ENCODE data around the gene KIFBP.

DNA sequence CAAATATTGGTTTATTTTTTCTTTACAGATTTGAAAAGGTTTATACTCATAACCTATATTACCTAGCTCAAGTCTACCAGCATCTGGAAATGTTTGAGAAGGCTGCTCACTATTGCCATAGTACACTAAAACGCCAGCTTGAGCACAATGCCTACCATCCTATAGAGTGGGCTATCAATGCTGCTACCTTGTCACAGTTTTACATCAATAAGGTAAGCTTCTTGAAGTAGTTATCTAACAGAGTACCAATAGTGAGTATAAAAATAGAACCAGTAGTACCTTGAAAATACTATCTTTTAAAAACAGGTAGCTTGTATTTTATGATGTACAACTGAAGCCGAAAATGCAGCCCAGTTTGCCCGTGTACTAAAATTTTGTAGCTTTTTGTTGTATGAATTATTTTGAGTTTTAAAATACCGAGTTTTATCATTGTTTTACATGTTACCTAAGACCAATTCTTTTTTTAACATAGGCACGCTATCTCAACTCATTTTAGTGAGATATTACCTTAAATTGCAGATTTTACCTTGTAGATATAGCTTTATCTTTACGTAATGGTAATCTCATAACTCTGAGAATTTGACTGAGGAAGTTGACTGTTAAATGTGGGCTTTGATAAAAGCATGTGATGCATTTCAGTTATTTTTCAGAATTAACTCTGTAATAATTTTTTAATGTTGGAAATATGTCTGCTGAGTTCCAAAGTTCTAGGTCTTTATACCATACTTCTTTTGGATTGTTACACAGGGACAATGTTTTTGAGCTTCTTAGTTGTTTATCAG lies 17.3 kb downstream of the KIFBP start:
- no peak for TF ChIP-seq EZH2 (IDR thresholded peaks at IDR 0.05; ENCODE audit: low read length, missing control alignments)
- no peak for TF ChIP-seq CTCF (conservative IDR thresholded peaks at IDR 0.05 in 1 of 2, IDR thresholded peaks at IDR 0.05 in 1 of 2; ENCODE audit: low read depth in 1 of 2, low read length in 2 of 2)
